Ovary (tissue), 9 donors: Measurements from ENCODE around the gene SMIM1. TPM values are rescaled to one million over a fixed set of nuclear protein-coding genes. Genes with fewer than 3 reads are reported as not detected.
A peak's percentile ranks its signal among the peaks of the same experiment; 100 is the strongest.

Experiments
- DNase-seq, 5 donors: peaks; one replicate each; pipeline ENCODE4 v3.0.0-alpha.2; 2019 to 2020
- H3K27ac ChIP-seq, 2 donors: fragments of 200-600 bp; one replicate each; pipeline versions ENCODE4 v1.5.1 to v1.8.0; 2019 to 2022
- H3K27me3 ChIP-seq: fragments of 200-600 bp; one replicate; pipeline ENCODE4 v1.8.0; 2022
- H3K36me3 ChIP-seq: fragments of 200-600 bp; sonication (generic); one replicate; pipeline ENCODE4 v1.5.1; 2019
- H3K4me1 ChIP-seq: one replicate; pipeline ENCODE4 v1.8.1; 2013; ENCODE audit warnings: mild to moderate bottlenecking, moderate library complexity; ENCODE audit not compliant: insufficient read depth
- H3K4me3 ChIP-seq: fragments of 200-600 bp; sonication (generic); one replicate; pipeline ENCODE4 v1.5.1; 2017
- H3K9me3 ChIP-seq, 2 donors: fragments of 200-600 bp in 1 of 2; sonication (generic) in 1 of 2; one replicate each; pipeline versions ENCODE4 v1.5.1 to v1.8.1; 2013 to 2019; ENCODE audit warnings: mild to moderate bottlenecking in 1 of 2, moderate library complexity in 1 of 2
- CTCF ChIP-seq, 3 donors: fragments of 450-650 bp in 2 of 3; fragments of 200-600 bp in 1 of 3; IDR thresholded peaks; one replicate each; pipeline versions ENCODE4 v1.5.1 to v1.8.0; 2016 to 2022; ENCODE audit warnings: antibody characterized with exemption in 3 of 3, mild to moderate bottlenecking in 1 of 3
- EP300 ChIP-seq: sonication (generic); formaldehyde crosslinking; IDR thresholded peaks from one replicate; pipeline ENCODE4 v1.6.1; 2017; ENCODE audit warnings: antibody characterized with exemption
- POLR2A ChIP-seq: fragments of 450-650 bp; IDR thresholded peaks from one replicate; pipeline ENCODE4 v1.6.1; 2017; ENCODE audit warnings: antibody characterized with exemption, mild to moderate bottlenecking, moderate library complexity
- WGBS, 3 donors: extraction: QIAGEN DNeasy Blood & Tissue Kit in 1 of 3; methylation state at CpG; one replicate each; pipeline versions ENCODE4 v1.1.5 to v1.1.7; 2013 to 2017; 5-methylcytosine and 5-hydroxymethylcytosine counted together
- intact Hi-C, 4 donors: fragments of 100-400 bp; cut with DNase I; formaldehyde crosslinking; loops; one replicate each; pipeline versions ENCODE4 v1.11.0 to v1.15.1; 2022 to 2023
- polyA plus RNA-seq, 2 donors: library from polyadenylated mRNA; stranded (reverse); fragments of 200-250 nt in 1 of 2; fragments of 350-450 nt in 1 of 2; fragmentation: Illumina TruSeq in 1 of 2; extraction: RNeasy Lipid Tissue Mini Kit (QIAGEN cat#74804) in 1 of 2; gene quantifications; one replicate each; pipeline ENCODE4 v1.2.3, GENCODE V29; 2013 to 2014
- total RNA-seq, 7 donors: library from RNA; depleted of rRNA in 2 of 7; stranded (reverse); fragments of >200 nt in 2 of 7; fragmentation: NEBNext Ultra II Directional in 3 of 7; extraction: Animal tissue kit (Norgen Biotek cat#: 25700) in 3 of 7; gene quantifications; one replicate each; pipeline versions ENCODE4 v1.1.0 to v1.2.4, GENCODE V29; 2016 to 2023
- donor health status: DM: no; HTN: no; CAD: no; lungs with moderate emphysema.
- donor health status: DM: no; HTN: no; CAD: no.
- donor health status: Bipolar disorder and iron deficiency.
- donor health status: DM: yes; HTN: yes; CAD: no.
- donor health status: DM: no; HTN: no; CAD: no.
- donor health status: DM: yes; HTN: yes; CAD: no.

Gene SMIM1
- total and polyA plus RNA-seq, 9 donors: 7.1 to 22.1 (median 18.7) TPM; not detected in 1

- H3K9me3 ChIP-seq: no peaks in the 10 kb centered on the region
- TF ChIP-seq POLR2A (no peak), CTCF (IDR thresholded peaks at IDR 0.05) (no peak), EP300 (no peak)
- H3K4me3 ChIP-seq: no peak overlapping the region
- DNase-seq: no peak
- H3K36me3 ChIP-seq: no peaks in the 10 kb centered on the region
- WGBS, 3 donors: 56 to 65% (median 59%) methylated on average over 21 of the region's 21 CpGs
- H3K27me3 ChIP-seq: no peaks in the 10 kb centered on the region
- intact Hi-C loops: no loop called here
- H3K4me1 ChIP-seq: peaks cover 8% of the 10 kb centered on the region
- H3K27ac ChIP-seq: peak overlapping the region in 1 of 2 donors; percentile 76
Measured at GRCh38 chr1:3776231-3776961, 3.8 kb downstream of the SMIM1 start.

GRCh38 chr1:3777078-3777547 is 4.6 kb downstream of the SMIM1 start:
- Histone ChIP-seq H3K36me3 (no peaks in the 10 kb centered on the region), H3K9me3 (no peaks in the 10 kb centered on the region), H3K4me1 (peaks cover 6% of the 10 kb centered on the region), H3K27ac (no peak overlapping the region), H3K4me3 (no peak overlapping the region), H3K27me3 (no peaks in the 10 kb centered on the region)
- WGBS, 3 donors: 77 to 83% (median 79%) methylated on average over 5 to 10 of the region's 10 CpGs
- intact Hi-C loops: no loop called here
- no peak for DNase-seq
- no peak for TF ChIP-seq CTCF (IDR thresholded peaks at IDR 0.05)
- TF ChIP-seq EP300: no peak

- Histone ChIP-seq H3K4me3 (no peak overlapping the region), H3K36me3 (no peaks in the 10 kb centered on the region), H3K27ac (no peak overlapping the region), H3K27me3 (no peaks in the 10 kb centered on the region), H3K4me1 (peaks cover 6% of the 10 kb centered on the region), H3K9me3 (no peaks in the 10 kb centered on the region)
- no peak for DNase-seq
- TF ChIP-seq POLR2A: no peak
- TF ChIP-seq EP300: no peak
- no peak for TF ChIP-seq CTCF (IDR thresholded peaks at IDR 0.05)
- intact Hi-C loops: no loop called here
- WGBS, 3 donors: 77 to 92% (median 85%) methylated on average over 19 to 20 of the region's 20 CpGs
Measured at GRCh38 chr1:3777647-3778589, 5.4 kb downstream of the SMIM1 start.

GRCh38 chr1:3778590-3779264 is 6.2 kb downstream of the SMIM1 start:
- Histone ChIP-seq H3K36me3 (no peaks in the 10 kb centered on the region), H3K27ac (no peak overlapping the region), H3K27me3 (no peaks in the 10 kb centered on the region), H3K4me1 (peaks cover 6% of the 10 kb centered on the region), H3K4me3 (no peak overlapping the region), H3K9me3 (no peaks in the 10 kb centered on the region)
- TF ChIP-seq CTCF (IDR thresholded peaks at IDR 0.05) (no peak), POLR2A (no peak), EP300 (no peak)
- WGBS, 3 donors: 70 to 83% (median 73%) methylated on average over 14 of the region's 14 CpGs
- peak in 1 of 5 donors; percentile 36 for DNase-seq
- intact Hi-C loops: no loop called here
